Endothelial cell (in vitro differentiated cells): ENCODE data around the gene FAAP100. TPM values are rescaled to one million over a fixed set of nuclear protein-coding genes. Genes with fewer than 3 reads are reported as not detected.
"Not testable (repeated sequence)": the region's sequence is repeated elsewhere in the genome, so short reads cannot be mapped to it uniquely, and the experiment has no call there.

Experiments
- DNase-seq: peaks from one replicate; pipeline ENCODE4 v3.0.0; 2021; ENCODE audit warnings: low spot score
- H3K27ac Mint-ChIP-seq: one replicate; pipeline ENCODE4 v1.8.0; 2021; ENCODE audit warnings: mixed read lengths, inconsistent platforms; ENCODE audit not compliant: unreplicated experiment
- H3K27me3 Mint-ChIP-seq: one replicate; pipeline ENCODE4 v1.8.0; 2021; ENCODE audit warnings: mild to moderate bottlenecking, moderate library complexity, mixed read lengths, inconsistent platforms; ENCODE audit not compliant: unreplicated experiment
- H3K36me3 Mint-ChIP-seq: one replicate; pipeline ENCODE4 v1.8.0; 2021; ENCODE audit warnings: mild to moderate bottlenecking, low read depth, mixed read lengths, inconsistent platforms; ENCODE audit not compliant: unreplicated experiment
- H3K4me1 Mint-ChIP-seq: one replicate; pipeline ENCODE4 v1.8.0; 2021; ENCODE audit warnings: mild to moderate bottlenecking, mixed read lengths, inconsistent platforms; ENCODE audit not compliant: unreplicated experiment
- H3K4me3 Mint-ChIP-seq: one replicate; pipeline ENCODE4 v1.8.0; 2021; ENCODE audit warnings: mild to moderate bottlenecking, mixed read lengths, inconsistent platforms; ENCODE audit not compliant: unreplicated experiment
- H3K9me3 Mint-ChIP-seq: one replicate; pipeline ENCODE4 v1.8.0; 2021; ENCODE audit warnings: mixed read lengths, inconsistent platforms; ENCODE audit not compliant: unreplicated experiment
- total RNA-seq: library from RNA; stranded (reverse); fragmentation: NEBNext Ultra II Directional; extraction: Animal tissue kit (Norgen Biotek cat#: 25700); gene quantifications from one replicate; pipeline ENCODE4 v1.2.1, GENCODE V29; 2021; ENCODE audit not compliant: unreplicated experiment
- TF ChIP-seq, protein P1 (sequence below): fragments of 200-600 bp; sonication (generic); IDR thresholded peaks from one replicate; pipeline ENCODE4 v1.5.0; 2021; ENCODE audit warnings: antibody characterized with exemption; ENCODE audit not compliant: unreplicated experiment

The FAAP100 gene
- total RNA-seq, 1 donor from 2014 or later = 40.6 TPM

- TF ChIP-seq, protein P1, sequence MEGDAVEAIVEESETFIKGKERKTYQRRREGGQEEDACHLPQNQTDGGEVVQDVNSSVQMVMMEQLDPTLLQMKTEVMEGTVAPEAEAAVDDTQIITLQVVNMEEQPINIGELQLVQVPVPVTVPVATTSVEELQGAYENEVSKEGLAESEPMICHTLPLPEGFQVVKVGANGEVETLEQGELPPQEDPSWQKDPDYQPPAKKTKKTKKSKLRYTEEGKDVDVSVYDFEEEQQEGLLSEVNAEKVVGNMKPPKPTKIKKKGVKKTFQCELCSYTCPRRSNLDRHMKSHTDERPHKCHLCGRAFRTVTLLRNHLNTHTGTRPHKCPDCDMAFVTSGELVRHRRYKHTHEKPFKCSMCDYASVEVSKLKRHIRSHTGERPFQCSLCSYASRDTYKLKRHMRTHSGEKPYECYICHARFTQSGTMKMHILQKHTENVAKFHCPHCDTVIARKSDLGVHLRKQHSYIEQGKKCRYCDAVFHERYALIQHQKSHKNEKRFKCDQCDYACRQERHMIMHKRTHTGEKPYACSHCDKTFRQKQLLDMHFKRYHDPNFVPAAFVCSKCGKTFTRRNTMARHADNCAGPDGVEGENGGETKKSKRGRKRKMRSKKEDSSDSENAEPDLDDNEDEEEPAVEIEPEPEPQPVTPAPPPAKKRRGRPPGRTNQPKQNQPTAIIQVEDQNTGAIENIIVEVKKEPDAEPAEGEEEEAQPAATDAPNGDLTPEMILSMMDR = no peak
- H3K27ac Mint-ChIP-seq = peak overlapping the region; percentile 31
Measured at GRCh38 chr17:81593105-81593871, 41.1 kb upstream of the FAAP100 start.

DNA sequence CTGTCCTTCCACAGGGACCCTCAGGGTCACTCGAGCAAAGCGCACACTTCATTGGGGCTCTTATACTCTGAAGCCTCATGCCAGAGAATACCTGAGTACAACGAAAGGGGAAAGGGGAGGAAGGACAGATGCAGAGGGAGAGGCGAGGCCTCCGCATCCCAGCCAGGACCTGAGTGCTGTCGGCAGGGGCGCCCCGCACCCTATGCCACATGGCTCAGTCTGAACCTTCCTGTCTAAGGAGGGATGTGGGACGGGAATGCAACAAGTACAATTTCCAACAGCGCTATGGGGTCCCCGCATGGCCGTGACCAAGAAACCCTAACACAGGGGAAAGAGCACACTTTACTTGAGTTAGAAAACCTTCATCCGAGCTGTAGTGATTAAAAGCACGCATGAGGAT, 39.8 kb upstream of the FAAP100 start:
- DNase-seq = no peak
- TF ChIP-seq, protein P1 = no peak
- H3K27ac Mint-ChIP-seq = no peak overlapping the region
- peaks cover 37% of the 10 kb centered on the region for H3K36me3 Mint-ChIP-seq
- no peaks in the 10 kb centered on the region for H3K4me1 Mint-ChIP-seq
- H3K9me3 Mint-ChIP-seq = no peaks in the 10 kb centered on the region
- peak overlapping the region; percentile 48 for H3K4me3 Mint-ChIP-seq
- peaks cover 4% of the 10 kb centered on the region for H3K27me3 Mint-ChIP-seq

More at GRCh38 chr17:81593105-81593871, 41.1 kb upstream of the FAAP100 start:
- H3K4me3 Mint-ChIP-seq = peak overlapping the region; percentile 48
- H3K36me3 Mint-ChIP-seq = peaks cover 35% of the 10 kb centered on the region
- no peak for DNase-seq
- H3K4me1 Mint-ChIP-seq = no peaks in the 10 kb centered on the region
- H3K27me3 Mint-ChIP-seq = peaks cover 7% of the 10 kb centered on the region
- H3K9me3 Mint-ChIP-seq = no peaks in the 10 kb centered on the region

GRCh38 chr17:81590121-81590520, 38.0 kb upstream of the FAAP100 start:
- Mint-ChIP-seq H3K27ac (no peak overlapping the region), H3K27me3 (peaks cover 8% of the 10 kb centered on the region), H3K36me3 (peaks cover 47% of the 10 kb centered on the region), H3K4me1 (no peaks in the 10 kb centered on the region), H3K9me3 (no peaks in the 10 kb centered on the region), H3K4me3 (no peak overlapping the region)
- TF ChIP-seq, protein P1 = no peak
- DNase-seq = no peak

DNA sequence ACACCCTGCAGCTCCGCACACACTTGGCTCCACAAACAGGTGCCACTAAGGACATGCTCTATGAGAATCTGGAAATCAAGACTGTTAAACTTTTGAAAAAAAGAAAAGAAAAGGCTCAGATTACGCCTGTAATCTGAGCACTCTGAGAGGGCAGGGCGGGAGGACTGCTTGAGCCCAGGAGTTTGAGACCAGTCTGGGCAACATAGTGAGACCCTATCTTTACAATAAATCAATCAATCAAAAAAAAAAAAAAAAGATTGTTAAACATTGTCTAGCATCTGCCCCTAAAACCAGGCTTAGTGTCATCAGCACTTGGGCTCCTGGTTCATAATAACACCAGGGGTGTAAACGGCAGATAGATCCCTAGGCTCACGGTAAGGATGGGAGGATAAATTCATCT, 37.5 kb upstream of the FAAP100 start:
- Mint-ChIP-seq H3K36me3 (peaks cover 48% of the 10 kb centered on the region), H3K4me3 (peak overlapping the region; percentile 47), H3K27me3 (peaks cover 8% of the 10 kb centered on the region), H3K9me3 (no peaks in the 10 kb centered on the region), H3K4me1 (no peaks in the 10 kb centered on the region), H3K27ac (no peak overlapping the region)
- no peak for DNase-seq
- TF ChIP-seq, protein P1 = no peak

GRCh38 chr17:81586096-81586495, 33.9 kb upstream of the FAAP100 start:
- no peaks in the 10 kb centered on the region for H3K9me3 Mint-ChIP-seq
- TF ChIP-seq, protein P1 = no peak
- H3K36me3 Mint-ChIP-seq = peaks cover 51% of the 10 kb centered on the region
- no peak for DNase-seq
- H3K4me1 Mint-ChIP-seq = no peaks in the 10 kb centered on the region
- peaks cover 5% of the 10 kb centered on the region for H3K27me3 Mint-ChIP-seq
- H3K27ac Mint-ChIP-seq = no peak overlapping the region
- no peak overlapping the region for H3K4me3 Mint-ChIP-seq

DNA sequence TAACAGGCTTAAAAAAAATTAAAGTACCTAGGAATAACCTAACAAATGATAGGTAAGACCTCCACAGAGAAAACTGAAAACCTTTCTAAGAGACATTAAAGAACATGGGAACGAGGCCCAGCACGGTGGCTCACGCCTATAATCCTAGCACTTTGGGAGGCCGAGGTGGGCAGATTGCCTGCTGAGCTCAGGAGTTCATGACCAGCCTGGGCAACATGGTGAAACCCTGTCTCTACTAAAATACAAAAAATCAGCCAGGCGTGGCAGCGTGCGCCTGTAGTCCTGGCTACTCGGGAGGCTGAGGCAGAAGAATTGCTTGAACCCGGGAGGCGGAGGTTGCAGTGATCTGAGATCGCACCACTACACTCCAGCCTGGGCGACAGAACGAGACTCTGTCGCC, 32.6 kb upstream of the FAAP100 start:
- H3K27me3 Mint-ChIP-seq, DNase-seq, H3K4me3 Mint-ChIP-seq, H3K4me1 Mint-ChIP-seq, H3K27ac Mint-ChIP-seq, H3K9me3 Mint-ChIP-seq: not testable (repeated sequence)
- peaks cover 55% of the 10 kb centered on the region for H3K36me3 Mint-ChIP-seq
